ENCODE measurements around the gene WFDC12.

GRCh38 chr20:45114465-45115385, 9.5 kb downstream of the WFDC12 start, which contains the start of gene WFDC5:
- TF ChIP-seq, protein P1, sequence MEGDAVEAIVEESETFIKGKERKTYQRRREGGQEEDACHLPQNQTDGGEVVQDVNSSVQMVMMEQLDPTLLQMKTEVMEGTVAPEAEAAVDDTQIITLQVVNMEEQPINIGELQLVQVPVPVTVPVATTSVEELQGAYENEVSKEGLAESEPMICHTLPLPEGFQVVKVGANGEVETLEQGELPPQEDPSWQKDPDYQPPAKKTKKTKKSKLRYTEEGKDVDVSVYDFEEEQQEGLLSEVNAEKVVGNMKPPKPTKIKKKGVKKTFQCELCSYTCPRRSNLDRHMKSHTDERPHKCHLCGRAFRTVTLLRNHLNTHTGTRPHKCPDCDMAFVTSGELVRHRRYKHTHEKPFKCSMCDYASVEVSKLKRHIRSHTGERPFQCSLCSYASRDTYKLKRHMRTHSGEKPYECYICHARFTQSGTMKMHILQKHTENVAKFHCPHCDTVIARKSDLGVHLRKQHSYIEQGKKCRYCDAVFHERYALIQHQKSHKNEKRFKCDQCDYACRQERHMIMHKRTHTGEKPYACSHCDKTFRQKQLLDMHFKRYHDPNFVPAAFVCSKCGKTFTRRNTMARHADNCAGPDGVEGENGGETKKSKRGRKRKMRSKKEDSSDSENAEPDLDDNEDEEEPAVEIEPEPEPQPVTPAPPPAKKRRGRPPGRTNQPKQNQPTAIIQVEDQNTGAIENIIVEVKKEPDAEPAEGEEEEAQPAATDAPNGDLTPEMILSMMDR (IDR thresholded peaks at IDR 0.05) = no peak
- TF ChIP-seq POLR2A (IDR thresholded peaks at IDR 0.05) = no peak

Data from uterus (tissue), 2 donors.